Astrocyte of the spinal cord (primary cell): ENCODE measurements around the gene SMAD7.

Source experiments
- DNase-seq: peaks from one replicate; pipeline ENCODE4 v3.0.0; 2011; ENCODE audit warnings: low read depth, low spot score
- H3K4me3 ChIP-seq: 2 replicates; pipeline ENCODE4 v1.5.1; 2011; ENCODE audit warnings: low read depth, mild to moderate bottlenecking, low read length, moderate library complexity
- CTCF ChIP-seq: IDR thresholded peaks from 2 replicates; pipeline ENCODE4 v1.5.1; 2012; ENCODE audit warnings: low read depth, mild to moderate bottlenecking, low read length, inconsistent platforms
- in situ Hi-C: cut with HindIII; loops from 2 replicates; pipeline ENCODE4 v1.10.0; 2017; ENCODE audit warnings: low sequenced_read_pairs

The SMAD7 gene

GRCh38 chr18:48986851-48987761 is 36.3 kb upstream of the SMAD7 start:
- H3K4me3 ChIP-seq: no peak overlapping the region
- in situ Hi-C loops: no loop called here
- no peak for DNase-seq
- no peak for TF ChIP-seq CTCF

GRCh38 chr18:48985161-48985560 is 34.4 kb upstream of the SMAD7 start:
- in situ Hi-C loops: no loop called here
- no peak overlapping the region for H3K4me3 ChIP-seq
- no peak for TF ChIP-seq CTCF
- no peak for DNase-seq

GRCh38 chr18:48983793-48984437 is 33.1 kb upstream of the SMAD7 start:
- no peak overlapping the region for H3K4me3 ChIP-seq
- DNase-seq: no peak
- TF ChIP-seq CTCF: no peak
- in situ Hi-C loops: no loop called here

GRCh38 chr18:48982266-48982665 is 31.5 kb upstream of the SMAD7 start:
- no peak overlapping the region for H3K4me3 ChIP-seq
- DNase-seq: no peak
- in situ Hi-C loops: no loop called here
- TF ChIP-seq CTCF: no peak

GRCh38 chr18:48979944-48980890 is 29.5 kb upstream of the SMAD7 start:
- DNase-seq: peak; percentile 27

More at GRCh38 chr18:48979944-48980890, 29.5 kb upstream of the SMAD7 start:
- in situ Hi-C loops: no loop called here
- no peak overlapping the region for H3K4me3 ChIP-seq
- TF ChIP-seq CTCF: no peak
